Hypothalamus (tissue), 51 donors: ENCODE measurements around the gene NCAN.
A peak's percentile ranks its signal among the peaks of the same experiment; 100 is the strongest.

Experiments used
- DNase-seq, 51 donors: peaks; one replicate each; lab custom pipeline; 2025; lab: John Stamatoyannopoulos, UW

Gene NCAN

DNA sequence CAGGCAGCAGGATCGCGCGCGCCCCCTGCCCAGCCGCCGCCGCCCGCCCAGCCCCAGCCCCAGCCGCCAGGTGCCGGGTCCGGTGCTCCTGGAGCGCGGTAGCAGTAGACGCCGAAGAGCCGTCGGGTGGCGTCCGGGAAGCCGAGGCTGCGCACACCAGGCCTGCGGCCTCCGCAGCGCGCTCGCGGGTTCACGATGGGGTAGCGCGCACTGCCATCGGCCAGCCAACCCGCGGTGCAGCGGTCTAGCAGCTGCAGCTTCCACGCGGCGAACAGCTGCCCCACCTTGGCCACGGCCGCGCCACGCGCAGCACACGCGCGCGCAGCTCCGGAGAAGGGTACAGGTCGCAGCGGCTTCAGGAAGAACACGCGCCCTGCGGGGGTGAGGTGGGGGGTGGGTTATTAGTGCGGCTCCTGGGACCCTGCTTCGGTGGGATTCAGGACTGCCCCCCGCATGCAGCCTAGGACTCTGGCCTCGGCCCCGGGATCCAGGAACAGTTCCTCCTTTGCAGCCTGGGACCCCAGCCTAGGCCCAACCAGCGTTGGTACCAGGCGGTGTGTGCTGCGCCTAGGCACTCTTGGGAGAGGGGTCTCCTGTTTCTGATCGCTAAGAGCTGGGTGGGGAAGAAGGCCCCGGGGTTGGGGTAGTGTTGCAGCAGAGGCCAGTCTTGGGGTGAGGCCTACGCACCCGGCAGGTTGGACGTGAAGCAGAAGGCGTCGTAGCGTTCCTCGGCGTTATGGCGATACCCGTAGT is 46.3 kb downstream of the NCAN start:
- no peak for DNase-seq

DNA sequence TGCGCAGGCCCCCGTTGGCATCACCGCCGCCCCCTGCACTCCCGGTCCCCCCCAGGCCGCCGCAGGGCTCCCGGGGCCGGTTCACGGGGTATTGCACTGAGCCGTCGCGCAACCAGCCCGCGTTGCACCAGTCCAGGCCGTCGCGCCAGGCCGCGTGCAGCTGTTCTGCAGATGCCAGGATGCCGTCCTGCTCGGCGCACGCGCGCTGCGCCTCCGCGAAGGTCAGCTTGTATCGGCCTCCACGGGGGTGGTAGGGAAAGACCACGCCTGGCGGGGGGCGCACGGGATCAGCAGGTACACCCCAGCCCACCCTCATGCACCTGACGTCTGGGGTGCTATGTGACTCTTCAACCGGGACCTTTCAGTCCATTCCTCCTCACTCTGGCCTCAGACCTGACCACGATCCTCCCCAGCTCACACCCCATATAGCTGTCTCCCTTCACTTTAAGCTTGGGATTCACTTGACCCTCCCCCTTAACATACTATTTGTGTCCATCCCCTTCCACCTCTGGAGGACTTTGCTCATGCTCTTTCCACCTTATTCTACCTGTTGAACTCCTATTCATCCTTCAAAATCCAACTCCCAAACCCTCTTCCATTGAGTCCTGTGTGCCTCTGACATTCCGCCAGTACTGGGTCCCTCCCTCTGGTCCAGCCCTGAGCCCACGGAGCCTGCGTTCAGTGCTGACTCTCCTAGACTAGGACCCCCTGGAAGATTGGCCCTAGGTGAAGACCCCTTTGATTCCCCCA is 47.0 kb downstream of the NCAN start:
- no peak for DNase-seq

DNA sequence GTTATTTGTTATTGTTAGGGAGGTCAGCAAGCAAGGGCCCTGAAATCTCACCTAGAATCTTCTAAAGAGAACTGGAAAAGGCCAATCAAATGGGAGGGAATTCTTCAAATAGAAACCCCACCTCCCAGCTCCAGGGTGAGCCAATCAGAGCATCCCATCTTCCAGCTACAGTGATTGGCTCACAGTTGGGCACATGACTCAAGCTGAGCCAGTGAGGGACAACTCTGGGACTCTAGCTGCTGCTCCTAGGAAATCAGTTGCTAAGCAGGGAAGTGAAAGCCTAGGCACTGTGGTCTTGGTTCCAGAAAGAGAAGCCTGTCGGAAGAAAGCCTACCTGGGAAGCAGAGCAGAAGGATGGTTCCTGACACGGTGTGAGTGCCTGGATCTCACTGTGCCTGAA is 48.0 kb downstream of the NCAN start:
- peak in 11 of 51 donors; percentile 7 to 31 (median 16) for DNase-seq

DNA sequence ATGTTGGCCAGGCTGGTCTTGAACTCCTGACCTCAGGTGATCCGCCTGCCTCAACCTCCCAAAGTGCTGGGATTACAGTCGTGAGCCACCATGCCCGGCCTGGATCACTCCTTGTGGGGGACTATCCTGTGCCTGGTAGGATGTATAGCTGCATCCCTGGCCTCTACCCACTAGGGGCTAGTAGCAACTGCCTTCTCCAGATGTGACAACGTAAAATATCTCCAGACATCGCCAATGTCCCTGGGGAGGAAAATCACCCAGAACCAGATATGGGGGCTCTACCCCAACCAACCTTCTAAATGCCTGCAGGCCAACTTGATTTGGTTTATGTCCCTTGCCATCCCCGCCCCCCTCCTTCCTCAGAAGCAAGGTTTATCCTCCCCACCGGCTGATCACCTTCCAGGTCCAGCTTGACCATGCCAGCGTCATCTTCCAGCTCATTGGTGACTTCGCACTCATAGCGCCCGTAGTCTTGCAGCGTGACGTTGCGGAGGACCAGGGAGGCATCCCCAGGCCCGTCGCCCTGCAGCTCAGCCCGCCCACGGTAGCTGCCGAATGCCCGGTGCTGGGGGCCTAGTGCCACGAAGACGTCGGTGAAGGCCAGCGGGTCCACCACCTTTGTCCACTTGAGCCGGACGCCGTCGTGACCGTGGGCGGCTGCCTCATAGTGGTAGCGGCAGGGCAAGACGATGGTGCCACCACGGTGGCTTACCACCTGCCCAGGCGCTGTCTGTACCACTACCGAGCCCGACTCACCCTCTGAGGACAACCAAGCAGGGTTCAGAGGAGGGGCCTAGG is 48.9 kb downstream of the NCAN start:
- DNase-seq, result no peak

DNA sequence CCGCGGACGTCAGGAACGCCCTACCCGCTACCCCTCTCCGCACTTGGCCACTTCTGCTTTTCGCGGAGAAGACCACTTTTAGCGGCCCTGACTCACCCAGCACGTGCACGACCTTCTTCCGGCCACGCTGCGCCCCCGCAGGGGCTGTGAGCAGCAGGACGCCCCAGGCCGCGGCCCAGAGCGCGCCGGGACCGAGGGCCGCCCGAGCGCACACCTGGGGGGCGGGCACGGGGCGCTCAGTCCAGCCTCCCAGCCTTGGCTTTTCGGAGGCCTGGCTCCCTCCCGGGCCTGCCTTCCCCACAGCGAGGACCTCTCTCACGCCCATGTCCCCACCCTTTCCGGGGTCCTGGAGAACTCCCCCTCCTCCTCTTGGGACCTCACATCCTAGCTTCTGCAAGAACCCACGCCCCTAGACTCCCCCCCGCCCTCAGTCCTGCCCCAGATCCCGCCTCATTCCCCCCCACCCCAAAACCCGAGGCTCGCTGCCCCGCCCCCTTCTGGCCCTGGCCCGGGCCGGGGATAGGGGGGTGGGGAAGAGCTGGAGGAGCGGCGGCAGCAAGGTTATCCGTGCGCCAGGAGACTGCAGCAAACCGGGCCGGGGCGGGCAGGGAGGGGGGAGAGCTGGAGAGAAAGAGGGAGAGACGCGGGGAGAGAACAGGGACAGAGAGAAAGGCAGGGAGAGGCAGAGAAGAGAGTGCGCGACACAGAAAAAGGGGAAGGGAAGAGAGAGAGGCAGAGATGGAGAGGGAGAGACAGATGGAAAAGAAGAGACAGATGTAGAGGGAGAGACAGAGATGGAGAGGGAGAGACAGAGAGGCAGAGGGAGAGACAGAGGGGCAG is 49.8 kb downstream of the NCAN start:
- peak in 7 of 51 donors; percentile 3 to 22 (median 9) for DNase-seq

DNA sequence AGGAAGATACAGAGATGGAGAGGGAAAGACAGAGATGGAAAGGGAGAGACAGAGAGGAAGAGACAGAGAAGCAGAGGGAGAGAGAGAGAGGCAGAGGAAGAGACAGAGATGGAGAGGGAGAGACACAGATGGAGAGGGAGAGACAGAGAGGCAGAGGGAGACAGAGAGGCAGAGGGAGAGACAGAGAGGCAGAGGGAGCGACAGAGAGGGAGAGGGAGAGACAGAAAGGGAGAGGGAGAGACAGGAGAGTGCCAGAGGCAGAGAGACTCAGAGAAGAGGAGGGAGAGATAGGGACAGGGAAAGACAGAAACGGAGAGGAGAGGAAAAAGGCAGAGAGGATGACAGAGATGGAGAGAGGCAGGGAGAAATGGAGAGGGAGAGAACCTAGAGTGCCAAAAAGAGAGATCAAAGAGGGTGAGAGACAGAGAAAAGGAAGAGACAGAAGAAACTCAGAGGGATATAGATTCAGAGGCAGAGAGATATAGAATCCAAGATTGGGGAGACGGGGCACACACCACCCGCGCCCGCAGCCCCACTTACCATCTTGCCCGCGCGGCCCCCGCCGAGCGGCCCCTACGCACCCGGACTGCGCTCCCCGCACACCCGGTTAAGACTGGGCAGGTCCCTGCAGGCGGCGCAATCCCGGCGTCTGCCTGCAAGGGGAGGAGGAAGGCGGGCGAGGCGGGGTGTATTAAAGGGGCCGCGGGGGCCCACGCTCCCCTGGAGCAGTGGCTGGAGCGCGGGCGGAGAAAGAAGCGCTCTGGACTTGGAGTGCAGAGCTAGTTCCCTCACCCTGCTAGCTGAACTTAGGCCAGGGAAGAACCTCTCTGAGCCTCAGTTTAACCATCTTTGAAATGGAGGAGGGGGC is 50.7 kb downstream of the NCAN start:
- peak in 1 of 51 donors; percentile 2 for DNase-seq

DNA sequence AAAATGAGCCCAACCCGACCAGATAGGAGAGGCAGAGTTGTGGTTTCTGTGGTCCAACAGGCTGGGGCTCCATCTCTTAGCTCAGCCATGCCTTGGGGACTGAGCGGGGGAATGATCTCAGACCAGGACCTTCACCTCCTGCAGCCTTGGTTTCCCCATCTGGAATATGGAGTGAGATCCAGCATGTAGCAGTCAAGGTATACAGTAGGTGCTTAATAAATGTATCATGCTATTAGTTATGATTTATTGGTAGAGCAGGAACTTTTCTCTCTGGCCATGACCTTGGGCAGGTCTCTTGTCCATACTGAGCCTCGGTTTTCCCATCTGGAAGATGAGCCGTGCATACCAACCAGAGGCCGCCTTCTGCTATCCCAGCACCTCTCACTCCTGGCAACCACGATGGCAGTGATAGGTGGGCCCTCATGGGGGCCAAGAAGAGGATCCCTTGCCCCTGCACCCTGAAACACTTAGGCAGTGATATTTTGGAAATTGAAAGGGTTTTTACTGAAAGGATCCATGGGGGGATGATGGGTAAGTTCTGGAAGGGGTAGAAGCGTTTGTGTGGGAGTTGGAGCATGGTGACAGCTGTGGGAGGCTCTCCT is 52.2 kb downstream of the NCAN start:
- DNase-seq, result no peak

DNA sequence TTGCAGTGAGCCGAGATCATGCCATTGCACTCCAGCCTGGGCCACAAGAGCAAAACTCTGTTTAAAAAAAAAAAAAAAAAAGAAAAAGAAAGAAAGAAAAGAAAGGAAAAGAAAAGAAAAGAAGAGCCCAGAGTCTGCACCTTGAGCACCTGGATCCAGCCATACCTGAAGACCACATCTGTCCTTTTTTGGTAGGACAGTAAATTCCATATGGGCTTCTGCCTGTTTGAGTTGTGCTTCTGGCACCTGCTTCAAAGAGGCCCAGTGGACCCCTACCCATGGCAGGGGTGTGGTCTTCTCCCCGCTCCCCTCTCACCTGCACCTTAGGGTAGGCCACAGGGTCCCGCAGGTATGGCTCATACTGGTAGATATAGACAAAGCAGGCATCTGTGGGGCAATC is 55.5 kb downstream of the NCAN start:
- DNase-seq, result no peak

DNA sequence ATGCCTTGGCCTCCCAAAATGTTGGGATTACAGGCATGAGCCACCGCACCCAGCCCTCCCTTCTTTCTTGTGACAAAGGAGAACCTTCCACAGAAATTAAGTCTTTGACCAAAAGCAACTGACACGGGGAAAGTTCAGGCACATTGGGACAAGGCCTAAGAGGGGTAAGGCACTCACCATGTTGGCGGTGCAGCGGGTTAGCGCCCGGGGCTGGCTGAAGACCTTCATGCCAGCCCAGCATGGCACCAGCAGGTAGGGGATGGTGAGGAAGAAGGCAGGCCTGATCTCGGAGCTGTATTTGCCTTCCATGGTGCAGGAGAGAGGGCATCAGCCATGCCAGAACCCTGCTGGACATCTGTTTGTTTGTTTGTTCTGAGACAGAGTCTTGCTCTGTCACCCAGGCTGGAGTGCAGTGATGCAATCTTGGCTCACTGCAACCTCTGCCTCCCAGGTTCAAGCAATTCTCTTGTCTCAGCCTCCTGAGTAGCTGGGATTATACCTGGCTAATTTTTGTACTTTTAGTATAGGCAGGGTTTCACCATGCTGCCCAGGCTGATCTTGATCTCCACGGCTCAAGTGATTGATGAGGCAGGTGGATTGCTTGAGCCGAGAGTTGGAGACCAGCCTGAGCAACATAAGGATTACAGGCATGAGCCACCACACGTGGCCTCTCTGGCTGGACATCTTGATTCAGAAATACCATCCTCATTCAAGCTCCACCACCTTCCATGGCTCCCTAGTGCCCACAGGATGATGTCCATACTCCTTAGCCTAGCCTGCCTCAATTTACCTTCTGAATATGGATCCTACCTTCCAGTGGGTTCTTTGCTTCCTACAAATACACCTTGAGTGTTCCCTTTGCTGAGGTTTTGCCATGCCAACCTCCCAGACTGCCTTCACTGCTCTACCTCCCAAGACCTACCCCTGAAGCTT is 57.0 kb downstream of the NCAN start:
- no peak for DNase-seq

DNA sequence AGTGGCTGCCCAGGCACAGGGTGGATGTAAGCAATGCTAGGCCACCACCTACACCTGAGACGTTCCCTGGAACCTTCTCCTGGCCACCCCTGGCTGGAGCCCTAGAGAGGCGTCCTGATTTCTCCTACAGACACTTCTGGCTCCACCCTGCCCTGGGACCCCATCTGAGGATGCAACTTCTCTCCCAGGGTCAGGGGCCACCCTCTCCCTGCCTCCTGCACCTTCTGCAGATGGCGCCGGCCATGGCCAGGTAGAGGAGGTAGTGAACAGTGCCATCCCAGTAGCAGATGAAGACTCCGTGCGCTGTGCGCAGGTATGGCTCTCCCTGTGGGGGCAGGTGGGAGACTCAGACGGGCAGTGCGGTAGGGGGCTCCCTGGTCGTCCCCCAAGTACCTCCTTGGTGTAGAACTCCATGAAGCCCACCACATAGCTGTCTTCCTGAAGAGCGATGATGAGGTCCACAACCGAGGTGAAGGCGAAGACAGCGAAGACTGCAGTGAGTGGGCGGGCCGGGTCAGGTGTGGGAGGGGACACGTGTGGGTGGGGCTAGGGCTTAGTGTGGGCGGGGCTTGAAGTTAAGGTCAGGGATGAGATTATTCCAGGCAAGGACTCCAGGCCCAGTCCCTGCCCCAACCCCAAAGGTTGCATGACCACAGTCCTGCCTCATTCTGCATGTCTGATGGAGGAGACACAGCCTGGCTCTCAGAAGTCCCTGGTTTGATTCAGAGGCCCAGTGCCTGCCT is 58.4 kb downstream of the NCAN start:
- no peak for DNase-seq

DNA sequence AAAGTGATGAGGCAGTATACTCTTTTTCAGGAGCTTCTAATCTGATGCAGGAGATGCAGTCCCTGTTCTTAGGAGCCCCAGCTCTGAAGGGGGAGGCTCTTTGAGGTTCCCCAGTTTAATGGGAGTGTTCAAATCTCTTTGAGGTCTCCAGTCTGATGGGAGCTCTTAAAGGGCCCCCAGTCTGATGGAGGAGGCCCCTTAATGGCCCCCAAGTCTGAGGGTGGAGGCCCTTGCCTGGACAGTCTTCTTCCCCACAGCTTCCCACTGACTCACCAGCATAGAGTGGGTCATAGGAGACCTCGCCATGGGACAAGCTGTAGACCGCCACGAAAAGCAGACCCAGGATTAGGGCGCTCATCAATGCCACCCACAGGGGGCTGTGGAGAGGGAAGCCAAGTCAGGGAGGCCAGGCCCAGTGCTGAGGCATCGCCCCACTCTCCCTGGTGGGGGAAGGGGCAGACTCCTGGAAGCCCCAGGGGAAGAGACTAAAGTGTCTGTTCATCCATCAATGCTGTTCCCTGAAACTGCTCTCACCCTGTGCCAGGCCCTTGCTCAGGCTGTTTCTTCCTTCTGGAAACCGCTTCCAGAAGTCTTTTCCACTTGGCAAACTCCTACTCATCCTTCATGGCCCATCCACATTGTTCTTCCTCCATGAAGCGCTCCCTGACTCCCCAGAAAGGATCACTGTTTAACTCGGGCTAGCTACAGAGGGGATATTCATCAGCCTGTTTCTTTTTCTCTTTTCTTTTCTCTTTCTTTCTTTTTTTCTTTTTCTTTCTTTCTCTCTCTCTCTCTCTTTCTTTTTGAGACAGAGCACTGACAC is 59.2 kb downstream of the NCAN start:
- no peak for DNase-seq

DNA sequence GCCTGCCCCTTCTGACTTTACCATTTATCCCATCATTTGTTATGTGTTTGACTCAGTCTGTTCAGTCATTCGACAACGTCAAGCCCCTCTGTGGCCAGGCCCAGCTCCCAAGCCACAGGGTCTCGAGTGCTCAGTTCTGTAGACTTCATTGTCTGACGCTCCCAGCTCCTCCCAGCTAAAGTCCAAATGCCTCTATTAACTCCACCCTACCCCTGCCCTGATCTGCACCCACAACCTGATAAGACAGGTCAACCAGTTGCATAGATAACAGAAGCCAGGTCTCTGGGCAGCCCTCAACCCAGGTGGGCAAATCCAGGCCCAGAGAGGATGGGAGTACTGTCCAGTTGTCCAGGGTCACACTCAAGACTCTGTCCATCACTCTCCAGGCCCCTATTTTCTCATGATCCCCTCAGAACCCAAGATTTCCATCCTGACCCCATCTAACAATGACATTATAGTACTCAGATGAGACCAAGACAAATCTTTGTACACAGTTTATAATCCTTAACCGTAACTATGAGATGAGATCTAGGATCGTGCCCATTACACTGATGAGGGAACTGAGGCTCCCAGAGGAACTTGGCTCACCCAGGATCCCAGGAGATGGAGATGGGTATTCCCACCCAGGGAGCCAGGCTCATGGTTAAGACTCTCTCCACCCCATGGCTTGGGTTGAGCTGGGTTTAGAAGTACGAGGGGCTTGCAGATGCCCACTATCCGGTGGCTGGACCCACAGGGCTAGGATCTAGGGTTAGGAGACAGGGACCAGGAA is 60.3 kb downstream of the NCAN start:
- DNase-seq, result no peak

DNA sequence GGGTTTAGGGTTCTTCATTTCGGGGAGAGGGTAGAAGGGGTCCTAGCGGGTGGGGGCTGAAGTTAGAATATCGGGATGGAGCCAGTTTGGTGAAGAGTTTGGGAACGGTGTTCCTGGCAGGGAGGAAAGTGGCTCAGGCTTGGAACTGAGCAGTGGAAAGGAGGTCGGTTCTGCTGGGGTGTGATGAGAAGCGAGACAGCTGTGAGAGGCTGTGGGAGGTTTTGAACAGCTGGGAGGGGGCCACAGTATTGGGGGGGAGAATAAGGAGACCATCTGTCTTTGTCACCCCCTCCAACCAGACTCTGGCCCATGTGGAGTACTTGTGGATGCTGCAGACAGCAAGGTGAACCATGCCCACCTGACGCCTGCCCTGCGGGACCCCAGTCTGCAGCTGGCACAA is 62.4 kb downstream of the NCAN start:
- no peak for DNase-seq

DNA sequence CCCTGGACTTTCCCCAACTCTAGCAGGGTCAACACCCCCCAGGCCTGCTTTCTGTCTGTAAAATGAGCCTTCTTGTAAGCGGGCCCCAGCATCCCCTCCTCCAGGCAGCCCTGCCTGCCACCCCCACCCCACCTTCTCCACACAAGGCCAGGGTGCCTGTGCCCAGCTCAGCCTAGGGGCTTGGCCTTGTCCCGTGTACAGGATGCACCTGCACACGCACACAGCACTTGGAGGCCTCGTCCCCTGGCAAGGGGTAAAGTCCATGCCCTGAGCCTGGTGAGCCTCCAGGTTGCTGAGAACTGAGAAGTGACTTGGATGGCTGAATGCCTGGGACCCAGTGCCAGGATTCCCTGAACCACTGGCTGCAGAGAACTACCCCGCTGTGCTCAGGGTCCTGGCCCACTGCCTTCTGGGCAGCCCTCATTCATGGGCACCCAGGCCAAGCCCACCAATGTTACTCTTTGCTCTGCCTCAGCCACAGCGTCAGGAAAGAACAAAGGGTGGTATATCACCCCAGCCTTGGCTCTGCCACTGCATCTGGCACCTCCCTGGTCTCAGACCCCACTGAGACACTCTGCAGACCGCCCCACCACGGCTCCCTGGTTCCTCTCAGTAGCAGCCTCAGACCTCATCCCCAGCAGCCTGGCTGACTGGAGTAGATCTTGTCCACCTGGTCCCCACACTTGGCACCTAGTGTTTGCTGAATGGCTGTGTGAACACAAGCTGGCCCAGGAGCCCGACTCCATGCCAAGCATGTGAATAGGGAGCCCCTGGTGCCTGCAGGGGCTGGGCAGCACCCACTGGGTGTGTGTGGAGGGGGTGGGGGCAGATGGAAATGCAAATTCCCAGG is 63.2 kb downstream of the NCAN start:
- DNase-seq, result peak in 5 of 51 donors; percentile 3 to 18 (median 6)

DNA sequence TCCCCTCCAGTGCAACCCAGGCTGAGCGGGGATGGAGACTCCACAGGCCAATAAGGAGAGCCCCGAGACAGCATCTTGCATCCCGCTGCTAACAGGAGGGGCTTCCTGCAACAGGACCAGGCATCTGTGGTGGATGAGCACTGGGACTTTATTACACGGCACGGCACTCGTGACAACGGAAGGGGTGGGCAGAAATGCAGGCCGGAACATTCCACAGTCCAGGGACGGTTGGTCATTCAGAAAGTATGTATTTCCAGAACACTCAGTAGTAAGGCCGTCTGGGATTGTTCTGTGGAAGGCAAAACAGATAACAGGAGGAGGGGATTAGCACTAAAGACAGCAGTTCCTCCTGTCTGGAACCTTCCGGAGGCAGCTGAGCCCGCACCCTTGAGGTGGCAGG is 64.6 kb downstream of the NCAN start:
- DNase-seq, result no peak
